Spleen (tissue), 7 donors: ENCODE measurements around the gene SERPING1.
A peak's percentile ranks its signal among the peaks of the same experiment; 100 is the strongest.

Experiments
- POLR2A ChIP-seq, 3 donors: fragments of 450-650 bp; IDR thresholded peaks; one replicate each; pipeline ENCODE4 v1.5.1; 2017; ENCODE audit warnings: antibody characterized with exemption in 3 of 3, mild to moderate bottlenecking in 1 of 3
- POLR2AphosphoS5 ChIP-seq, 3 donors: sonication (generic); formaldehyde crosslinking; IDR thresholded peaks; one replicate each; pipeline ENCODE4 v1.5.1; 2017; ENCODE audit warnings: antibody characterized with exemption in 3 of 3
- TF ChIP-seq, protein P1 (sequence below), 11 experiments: fragments of 200-600 bp in 7 of 11; fragments of 450-650 bp in 4 of 11; sonication (generic) in 4 of 11; IDR thresholded peaks in 8 of 11; conservative IDR thresholded peaks in 3 of 11; 1 replicate in 7 of 11; 2 replicates in 4 of 11; pipeline versions ENCODE4 v1.4.0 to v1.8.0; 2016 to 2021; ENCODE audit warnings: antibody characterized with exemption in 11 of 11, inconsistent platforms in 4 of 11, mild to moderate bottlenecking in 1 of 11
- donor health status: DM: no; HTN: no; CAD: no; lungs with moderate emphysema.
- donor health status: DM: no; HTN: no; CAD: no.
- donor health status: DM: no; HTN: no; CAD: no.

DNA sequence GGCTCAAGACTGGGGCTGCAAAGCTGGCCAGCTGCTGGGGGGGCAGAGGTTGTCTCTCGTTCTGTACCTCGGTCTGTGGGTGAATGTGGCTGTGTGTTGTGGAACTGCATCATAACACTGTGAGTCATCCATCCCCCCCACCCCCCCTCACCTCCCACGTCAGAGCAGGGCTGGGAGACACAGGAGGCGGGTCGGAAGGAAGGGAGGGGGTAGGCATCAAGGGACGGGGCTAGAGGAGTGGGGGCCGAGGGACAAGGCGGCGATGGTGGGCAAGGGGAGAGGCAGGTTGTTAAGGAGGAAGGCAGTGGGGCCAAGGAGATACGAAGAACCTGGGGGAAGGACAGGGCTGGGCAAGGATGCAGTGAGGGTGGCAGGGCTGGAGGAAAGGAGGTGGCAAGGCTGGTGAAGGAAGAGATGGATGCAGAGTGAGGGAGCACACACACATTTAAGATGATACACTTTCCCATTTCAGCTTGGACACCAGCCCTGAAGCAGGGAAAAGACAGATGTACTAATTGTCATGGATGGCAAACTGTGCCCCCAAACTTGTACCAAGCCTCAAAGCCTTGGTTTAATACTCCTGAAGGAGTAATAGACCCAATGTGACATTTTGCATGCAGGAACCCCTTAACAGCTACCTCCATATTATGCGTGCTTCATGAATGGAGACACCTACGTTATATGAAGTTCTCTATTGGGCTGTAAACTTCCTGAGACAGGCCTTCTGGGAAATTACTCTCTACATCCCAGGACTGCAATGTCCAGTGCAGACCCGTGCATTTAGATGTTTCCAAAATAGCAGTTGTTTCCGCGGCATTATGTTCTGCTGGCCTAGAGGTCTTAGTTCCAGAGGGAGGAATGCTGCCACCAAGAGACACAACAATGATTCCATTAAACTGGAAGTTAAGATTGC is 52.6 kb downstream of the SERPING1 start, which contains the start of gene YPEL4:
- TF ChIP-seq, protein P1, sequence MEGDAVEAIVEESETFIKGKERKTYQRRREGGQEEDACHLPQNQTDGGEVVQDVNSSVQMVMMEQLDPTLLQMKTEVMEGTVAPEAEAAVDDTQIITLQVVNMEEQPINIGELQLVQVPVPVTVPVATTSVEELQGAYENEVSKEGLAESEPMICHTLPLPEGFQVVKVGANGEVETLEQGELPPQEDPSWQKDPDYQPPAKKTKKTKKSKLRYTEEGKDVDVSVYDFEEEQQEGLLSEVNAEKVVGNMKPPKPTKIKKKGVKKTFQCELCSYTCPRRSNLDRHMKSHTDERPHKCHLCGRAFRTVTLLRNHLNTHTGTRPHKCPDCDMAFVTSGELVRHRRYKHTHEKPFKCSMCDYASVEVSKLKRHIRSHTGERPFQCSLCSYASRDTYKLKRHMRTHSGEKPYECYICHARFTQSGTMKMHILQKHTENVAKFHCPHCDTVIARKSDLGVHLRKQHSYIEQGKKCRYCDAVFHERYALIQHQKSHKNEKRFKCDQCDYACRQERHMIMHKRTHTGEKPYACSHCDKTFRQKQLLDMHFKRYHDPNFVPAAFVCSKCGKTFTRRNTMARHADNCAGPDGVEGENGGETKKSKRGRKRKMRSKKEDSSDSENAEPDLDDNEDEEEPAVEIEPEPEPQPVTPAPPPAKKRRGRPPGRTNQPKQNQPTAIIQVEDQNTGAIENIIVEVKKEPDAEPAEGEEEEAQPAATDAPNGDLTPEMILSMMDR (IDR thresholded peaks at IDR 0.05 in 8 of 11, conservative IDR thresholded peaks at IDR 0.05 in 3 of 11): no peak
- TF ChIP-seq POLR2AphosphoS5 (IDR thresholded peaks at IDR 0.05) (peak in 2 of 3 donors; percentile 18 to 34), POLR2A (IDR thresholded peaks at IDR 0.05) (no peak)
